H54 (cell line): ENCODE measurements around the gene ARHGAP32.

Experiments used
- DNase-seq: peaks from one replicate; pipeline ENCODE4 v3.0.0; 2011; ENCODE audit warnings: low spot score, mixed read lengths; ENCODE audit not compliant: insufficient read length
- FAIRE-seq: peaks from 3 replicates; lab custom pipeline; 2011; peaks lifted over from hg19 to GRCh38; lab: Jason Lieb, UNC
- POLR2A ChIP-seq: IDR thresholded peaks from 2 replicates; pipeline ENCODE4 v1.6.1; 2011; ENCODE audit warnings: low read depth, mild to moderate bottlenecking, low read length

Gene ARHGAP32

DNA sequence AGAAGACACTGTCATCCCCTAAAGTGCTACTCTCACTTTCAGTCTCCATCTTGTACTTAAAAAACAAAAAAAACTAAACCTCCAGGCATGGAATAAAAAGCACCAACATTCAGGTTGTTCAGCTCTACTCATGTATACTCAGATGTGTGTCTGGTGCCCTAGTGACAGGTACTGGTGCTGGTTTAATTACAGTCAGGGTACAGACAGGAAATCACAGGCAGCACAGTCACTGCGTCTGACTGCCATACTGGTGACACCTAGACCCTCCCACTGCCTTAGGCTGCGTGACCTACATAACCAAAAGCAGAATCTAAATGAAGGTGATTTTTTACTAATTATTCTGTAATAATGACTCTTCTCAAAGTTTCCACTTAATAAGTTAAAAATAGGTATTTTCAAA lies at the start of gene ARHGAP32:
ARHGAP32 (minus strand) TSS at position 176 of the 400 bp plus-strand sequence; CDS start at position 49, 127 bp downstream.
- TF ChIP-seq POLR2A, result no peak
- DNase-seq (no peak), FAIRE-seq (no peak)

DNA sequence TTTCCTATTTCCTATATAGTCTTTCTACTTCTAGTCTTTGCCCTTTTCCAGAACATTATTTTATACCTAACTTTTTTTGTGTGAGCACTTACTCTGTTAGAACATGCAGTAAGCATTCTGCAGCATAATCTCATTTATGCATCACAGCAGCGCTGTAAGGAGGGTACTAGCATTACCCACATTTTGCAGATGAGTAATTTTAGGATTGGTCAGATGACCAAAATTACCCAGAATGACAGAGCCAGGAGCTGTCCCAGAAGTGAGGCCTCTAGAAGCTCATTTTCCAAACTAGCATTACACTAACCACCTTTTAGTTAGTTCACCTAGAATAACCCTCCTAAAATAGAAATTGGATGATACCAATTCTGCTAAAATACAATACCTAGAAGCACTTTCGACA lies 47.1 kb upstream of the ARHGAP32 start:
- TF ChIP-seq POLR2A, result no peak
- no peak for DNase-seq
- no peak for FAIRE-seq

GRCh38 chr11:129237880-129238638 lies 45.9 kb upstream of the ARHGAP32 start:
- FAIRE-seq (no peak), DNase-seq (no peak)
- no peak for TF ChIP-seq POLR2A

GRCh38 chr11:129237456-129237855 lies 45.3 kb upstream of the ARHGAP32 start:
- DNase-seq (no peak), FAIRE-seq (no peak)
- no peak for TF ChIP-seq POLR2A

- FAIRE-seq, result no peak
- no peak for DNase-seq
- TF ChIP-seq POLR2A, result no peak
These were observed 44.7 kb upstream of the ARHGAP32 start for GRCh38 chr11:129236850-129237249.

GRCh38 chr11:129234978-129235377 lies 42.9 kb upstream of the ARHGAP32 start:
- DNase-seq (no peak), FAIRE-seq (no peak)
- no peak for TF ChIP-seq POLR2A

DNA sequence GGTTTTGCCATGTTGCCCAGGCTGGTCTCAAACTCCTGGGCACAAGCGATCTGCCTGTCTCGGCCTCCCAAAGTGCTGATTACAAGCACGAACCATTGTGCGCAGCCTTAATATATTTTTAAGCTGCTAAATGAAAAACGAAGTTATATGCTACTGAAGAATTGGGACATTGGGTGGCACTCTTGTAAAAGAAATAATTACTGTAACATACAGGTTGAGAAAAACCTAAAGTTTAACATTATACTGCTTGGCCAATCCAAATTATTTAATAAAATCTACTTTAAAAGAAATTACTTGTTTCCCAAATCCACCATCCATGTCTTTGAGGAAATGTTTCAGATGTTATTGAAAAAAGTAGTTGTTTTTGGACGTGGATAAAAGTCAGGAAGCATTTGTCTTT lies 37.9 kb upstream of the ARHGAP32 start:
- FAIRE-seq (no peak), DNase-seq (no peak)
- TF ChIP-seq POLR2A, result no peak

DNA sequence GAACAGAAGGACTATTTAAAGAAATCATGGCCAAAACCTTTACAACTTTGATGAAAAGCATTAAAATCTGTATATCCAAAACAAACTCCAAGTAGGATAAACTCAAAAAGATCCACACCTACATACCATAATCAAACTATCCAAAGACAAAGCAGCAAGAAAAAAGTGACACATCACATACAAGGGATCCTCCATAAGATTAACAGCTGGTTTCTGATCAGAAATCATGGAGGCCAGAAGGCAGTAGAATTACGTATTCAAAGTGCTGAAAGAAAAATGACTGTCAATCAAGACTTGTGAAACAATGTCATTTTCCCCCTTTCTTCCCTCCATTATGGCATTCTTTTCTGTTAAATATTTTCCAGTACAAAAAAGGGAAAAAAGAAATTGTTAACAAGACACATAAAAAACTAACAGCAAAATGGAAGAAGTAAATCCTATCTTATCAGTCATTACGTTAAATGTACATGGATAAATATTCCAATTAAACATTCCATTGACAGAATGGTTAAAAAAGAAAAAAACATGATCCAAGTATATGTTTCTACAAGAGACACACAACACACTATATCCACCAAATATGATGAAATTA lies 34.2 kb upstream of the ARHGAP32 start:
- no peak for TF ChIP-seq POLR2A
- no peak for DNase-seq

DNA sequence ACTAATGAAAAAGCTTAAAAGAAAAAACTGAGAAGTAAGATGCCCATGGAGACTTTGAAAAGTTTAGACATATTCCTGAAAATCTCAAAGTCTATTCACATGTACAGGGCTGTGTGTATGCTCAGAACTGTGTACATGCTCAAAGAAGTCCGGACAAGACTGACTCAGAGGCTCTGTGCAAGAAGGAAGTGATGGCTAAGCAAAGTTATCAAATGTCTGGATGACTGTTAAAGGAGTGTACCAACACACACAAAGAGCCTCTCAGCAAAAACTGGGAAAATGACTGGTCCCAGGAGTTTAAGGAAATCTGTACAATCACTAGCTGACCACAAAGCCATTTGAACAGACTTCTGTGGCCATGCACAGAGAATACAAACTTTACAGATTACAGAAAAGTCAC lies 33.1 kb upstream of the ARHGAP32 start:
- no peak for TF ChIP-seq POLR2A
- no peak for DNase-seq

More for the DNA sequence above, 34.2 kb upstream of the ARHGAP32 start:
- no peak for FAIRE-seq

DNA sequence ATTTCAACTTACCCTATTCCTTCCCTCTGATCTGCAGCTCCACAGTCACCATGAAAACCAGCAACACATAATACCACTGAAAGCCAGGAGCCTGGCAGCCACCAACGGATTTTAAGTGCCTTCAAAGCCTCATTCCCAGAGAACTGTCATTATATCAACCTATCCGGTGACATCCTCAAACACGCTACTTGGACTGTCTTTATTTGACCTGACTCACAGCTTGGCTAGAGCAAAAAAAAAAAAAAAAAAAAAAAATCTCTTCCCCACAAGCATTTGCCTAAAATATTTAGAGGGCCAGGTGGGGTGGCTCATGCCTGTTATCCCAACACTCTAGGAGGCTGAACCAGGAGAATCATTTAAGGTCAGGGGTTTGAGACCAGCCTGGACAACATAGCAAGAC lies 32.4 kb upstream of the ARHGAP32 start:
- no peak for TF ChIP-seq POLR2A
- DNase-seq (no peak), FAIRE-seq (no peak)

More for the DNA sequence above, 33.1 kb upstream of the ARHGAP32 start:
- no peak for FAIRE-seq

DNA sequence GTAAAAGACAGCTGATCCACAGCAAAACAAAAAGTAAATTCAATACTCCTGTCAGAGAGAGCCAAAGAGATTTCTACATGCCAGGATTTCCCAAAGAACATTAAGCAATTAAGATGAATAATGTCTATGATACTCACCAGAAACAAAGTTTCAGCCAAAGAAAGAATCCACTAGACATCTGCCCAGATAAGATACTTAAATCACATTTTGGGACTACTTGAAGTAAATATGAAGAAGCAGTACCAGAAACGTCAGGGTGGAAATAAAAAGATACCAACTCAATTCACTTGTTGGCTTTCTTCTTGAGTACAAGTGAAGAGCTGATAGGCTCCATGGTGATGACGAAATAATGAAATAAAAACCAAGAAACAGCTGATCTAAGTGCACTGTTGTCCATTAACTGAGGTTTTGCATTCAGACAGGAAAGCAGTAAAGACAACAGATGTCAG lies 31.6 kb upstream of the ARHGAP32 start:
- DNase-seq (no peak), FAIRE-seq (no peak)
- TF ChIP-seq POLR2A, result no peak

GRCh38 chr11:129223260-129223659 lies 31.1 kb upstream of the ARHGAP32 start:
- DNase-seq, result no peak
- no peak for FAIRE-seq
- no peak for TF ChIP-seq POLR2A

- TF ChIP-seq POLR2A, result no peak
- FAIRE-seq, result no peak
- no peak for DNase-seq
These were observed 30.0 kb upstream of the ARHGAP32 start for GRCh38 chr11:129222158-129222557.

DNA sequence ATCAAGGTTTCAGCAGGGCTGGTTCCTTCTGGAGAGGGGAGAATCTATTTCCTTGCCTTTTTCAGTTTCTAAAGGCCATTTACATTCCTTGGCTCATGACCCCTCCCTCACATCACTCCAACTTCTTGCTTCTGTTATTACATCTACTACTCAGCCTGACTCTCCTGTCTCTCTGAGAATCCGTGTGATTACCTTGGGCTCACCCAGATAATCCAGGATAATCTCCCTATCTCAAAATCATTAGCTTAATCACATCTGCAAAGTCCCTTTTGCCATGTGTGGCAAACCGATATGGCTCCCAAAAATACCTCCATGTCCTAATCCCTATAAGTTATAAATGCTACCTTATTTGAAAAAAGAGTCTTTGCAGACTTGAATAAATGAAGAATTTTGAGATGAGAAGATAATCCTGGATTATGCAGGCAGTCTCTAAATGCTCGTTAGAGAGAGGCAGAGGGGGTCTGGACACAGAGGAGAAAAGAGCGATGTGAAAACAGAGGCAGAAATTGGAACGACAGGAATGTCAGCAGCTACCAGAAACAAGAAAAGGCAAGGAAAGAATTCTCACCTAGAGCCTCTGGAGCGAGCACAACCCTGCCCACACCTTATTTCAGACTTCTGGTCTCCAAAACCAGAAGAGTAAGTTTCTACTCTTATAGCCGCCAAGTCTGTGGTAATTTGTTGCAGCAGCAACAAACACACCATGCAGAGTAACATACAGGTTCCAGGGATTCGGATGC lies 23.6 kb upstream of the ARHGAP32 start:
- FAIRE-seq (no peak), DNase-seq (no peak)
- no peak for TF ChIP-seq POLR2A
